IMR-90 (cell line): ENCODE data around the gene C22orf39. TPM values are rescaled to one million over a fixed set of nuclear protein-coding genes. Genes with fewer than 3 reads are reported as not detected.

Source experiments
- ATAC-seq: fragments of 200-7000 bp; cut with Tn5 transposase; 2 replicates; pipeline ENCODE4 v1.9.1; 2020; ENCODE audit warnings: low read depth, mild to moderate bottlenecking, moderate library complexity
- BruUV-seq: library from RNA; stranded (reverse); fragments of 400-500 nt; replicated peaks from 2 replicates; lab custom pipeline; 2021; lab: Mats Ljungman, UMichigan
- CTCF ChIA-PET: fragments of 300-600 bp; formaldehyde crosslinking; extraction: SDS; loops from one replicate; lab custom pipeline; 2021; ENCODE audit warnings: antibody characterized with exemption; lab: Yijun Ruan, JAX
- POLR2A ChIA-PET: fragments of 300-600 bp; sonication (Branson Sonifier 250); formaldehyde crosslinking; loops from one replicate; lab custom pipeline; 2022; ENCODE audit warnings: antibody characterized with exemption; ENCODE audit not compliant: unreplicated experiment; lab: Charles Lee
- DNase-seq: peaks from one replicate; pipeline ENCODE4 v3.0.0; 2013
- H2AFZ ChIP-seq: replicated peaks from 2 replicates; pipeline ENCODE3; 2013; ENCODE audit warnings: low read length, mild to moderate bottlenecking; ENCODE audit not compliant: poor library complexity
- H2AK5ac ChIP-seq: 2 replicates; pipeline ENCODE4 v1.6.1; 2013; ENCODE audit warnings: low read depth, low read length, inconsistent platforms
- H2AK9ac ChIP-seq: replicated peaks from 2 replicates; pipeline ENCODE3; 2013; ENCODE audit warnings: mild to moderate bottlenecking, low read depth, low read length, moderate library complexity; ENCODE audit not compliant: poor library complexity
- H2BK120ac ChIP-seq: 2 replicates; pipeline ENCODE4 v1.6.1; 2013; ENCODE audit warnings: low read depth, low read length, inconsistent platforms
- H2BK15ac ChIP-seq: 3 replicates; pipeline ENCODE4 v1.6.1; 2013; ENCODE audit warnings: low read depth, low read length, inconsistent platforms
- H2BK20ac ChIP-seq: 2 replicates; pipeline ENCODE4 v1.6.1; 2013; ENCODE audit warnings: low read depth, mild to moderate bottlenecking, inconsistent platforms, low read length, moderate library complexity
- H2BK5ac ChIP-seq: 2 replicates; pipeline ENCODE4 v1.6.1; 2013; ENCODE audit warnings: mild to moderate bottlenecking, low read depth, low read length, inconsistent platforms; ENCODE audit not compliant: poor library complexity, severe bottlenecking
- H3K14ac ChIP-seq: replicated peaks from 2 replicates; pipeline ENCODE4 v1.6.1; 2013; ENCODE audit warnings: low read depth, low read length, inconsistent platforms
- H3K18ac ChIP-seq: 2 replicates; pipeline ENCODE4 v1.6.1; 2013; ENCODE audit warnings: low read depth, low read length, control low read depth
- H3K23ac ChIP-seq: 2 replicates; pipeline ENCODE4 v1.6.1; 2013; ENCODE audit warnings: low read depth, low read length, inconsistent platforms
- H3K27ac ChIP-seq: 2 replicates; pipeline ENCODE4 v1.5.1; 2013; ENCODE audit warnings: mild to moderate bottlenecking, control low read depth, low read length; ENCODE audit not compliant: insufficient read depth
- H3K27me3 ChIP-seq: 2 replicates; pipeline ENCODE4 v1.6.1; 2013; ENCODE audit warnings: low read length; ENCODE audit not compliant: control insufficient read depth, insufficient read depth
- H3K36me3 ChIP-seq: 2 replicates; pipeline ENCODE4 v1.6.1; 2013; ENCODE audit warnings: low read length, mixed read lengths; ENCODE audit not compliant: control insufficient read depth, insufficient read depth
- H3K4ac ChIP-seq: 2 replicates; pipeline ENCODE4 v1.6.1; 2013; ENCODE audit warnings: low read depth, low read length, inconsistent platforms
- H3K4me1 ChIP-seq: 2 replicates; pipeline ENCODE4 v1.6.1; 2013; ENCODE audit warnings: low read length, mixed read lengths; ENCODE audit not compliant: control insufficient read depth, insufficient read depth
- H3K4me2 ChIP-seq: 2 replicates; pipeline ENCODE4 v1.6.1; 2013; ENCODE audit warnings: low read depth, mild to moderate bottlenecking, control low read depth, low read length, moderate library complexity
- H3K4me3 ChIP-seq: 2 replicates; pipeline ENCODE4 v1.5.1; 2013; ENCODE audit warnings: low read depth, mild to moderate bottlenecking, control low read depth, low read length, moderate library complexity; ENCODE audit not compliant: insufficient read depth
- H3K56ac ChIP-seq: 2 replicates; pipeline ENCODE4 v1.6.1; 2013; ENCODE audit warnings: low read length, inconsistent platforms; ENCODE audit not compliant: insufficient read depth; ENCODE audit errors: extremely low read depth
- H3K79me1 ChIP-seq, 2 experiments: 2 replicates each; pipeline ENCODE4 v1.6.1; 2013; ENCODE audit warnings: low read length in 2 of 2, inconsistent platforms in 1 of 2, low read depth in 1 of 2
- H3K9ac ChIP-seq: 2 replicates; pipeline ENCODE4 v1.6.1; 2013; ENCODE audit warnings: low read depth, low read length, control low read depth
- H3K9me1 ChIP-seq: 2 replicates; pipeline ENCODE4 v1.6.1; 2013; ENCODE audit warnings: low read length, inconsistent platforms; ENCODE audit not compliant: insufficient read depth
- H3K9me3 ChIP-seq: 2 replicates; pipeline ENCODE4 v1.6.1; 2013; ENCODE audit warnings: low read length; ENCODE audit not compliant: control insufficient read depth, insufficient read depth
- H4K20me1 ChIP-seq: 2 replicates; pipeline ENCODE4 v1.6.1; 2013; ENCODE audit warnings: low read length, inconsistent platforms; ENCODE audit not compliant: insufficient read depth
- H4K5ac ChIP-seq: 2 replicates; pipeline ENCODE4 v1.6.1; 2013; ENCODE audit warnings: mild to moderate bottlenecking, low read depth, low read length, control low read depth
- H4K8ac ChIP-seq, 2 experiments: 2 replicates each; pipeline ENCODE4 v1.6.1; 2013; ENCODE audit warnings: low read depth in 2 of 2, low read length in 2 of 2, control low read depth in 1 of 2, inconsistent platforms in 1 of 2
- H4K91ac ChIP-seq: 2 replicates; pipeline ENCODE4 v1.6.1; 2013; ENCODE audit warnings: low read depth, low read length, inconsistent platforms; ENCODE audit not compliant: insufficient read depth
- CEBPB ChIP-seq: IDR thresholded peaks from 2 replicates; pipeline ENCODE4 v1.6.1; 2012; ENCODE audit warnings: low read depth, low read length, improper control_type of control experiment
- MAZ ChIP-seq: IDR thresholded peaks from 2 replicates; pipeline ENCODE4 v1.6.1; 2012; ENCODE audit warnings: low read depth, mild to moderate bottlenecking, low read length, improper control_type of control experiment, moderate library complexity, borderline replicate concordance
- NFE2L2 ChIP-seq: fragments of 150-350 bp; IDR thresholded peaks from 2 replicates; pipeline ENCODE4 v1.6.1; 2016; ENCODE audit warnings: low read depth, mild to moderate bottlenecking, low read length
- RFX5 ChIP-seq: IDR thresholded peaks from 2 replicates; pipeline ENCODE4 v1.8.0; 2012; ENCODE audit warnings: low read depth, mild to moderate bottlenecking, low read length, moderate library complexity
- WGBS, 2 experiments: methylation state at CpG; one replicate each; pipeline versions ENCODE4 v1.1.5 to v1.1.7; 2013; ENCODE audit warnings: missing lambda C conversion rate in 2 of 2; ENCODE audit not compliant: insufficient read length in 1 of 2; ENCODE audit errors: extremely low coverage in 2 of 2; 5-methylcytosine and 5-hydroxymethylcytosine counted together
- dilution Hi-C: fragments of 300-500 bp; cut with HindIII; formaldehyde crosslinking; loops from one replicate; pipeline ENCODE4 v1.14.3; 2018; ENCODE audit warnings: low sequenced_read_pairs; ENCODE audit not compliant: unreplicated experiment
- in situ Hi-C: fragments of 300-500 bp; cut with MboI; formaldehyde crosslinking; loops from 3 replicates; pipeline ENCODE4 v1.14.3; 2019; ENCODE audit warnings: low sequenced_read_pairs, inconsistent platforms, mixed read lengths
- intact Hi-C: fragments of 100-400 bp; cut with micrococcal nuclease; formaldehyde crosslinking; loops from 2 replicates; pipeline ENCODE4 v1.10.0; 2022
- polyA plus RNA-seq, 3 experiments: library from polyadenylated mRNA; depleted of rRNA; stranded (reverse); fragments of >200 nt; gene quantifications; 2 replicates each; pipeline ENCODE4 v1.2.3, GENCODE V29; 2012; ENCODE audit warnings: low replicate concordance in 1 of 3
- total RNA-seq: library from RNA; depleted of rRNA; stranded (reverse); fragments of >200 nt; gene quantifications from 2 replicates; pipeline ENCODE4 v1.2.3, GENCODE V29; 2012

Gene C22orf39
- total and polyA plus RNA-seq, 2 of the 4 experiments (the other 2 are of a cell fraction): 8.2 to 8.9 TPM

- Histone ChIP-seq H4K91ac (no peak overlapping the region), H2AK9ac (peak overlapping the region; percentile 35), H3K79me1 (peaks cover 6 to 19% of the 10 kb centered on the region in 2 experiments; a peak in 2 of 4 replicates), H3K56ac (no peak overlapping the region), H2AK5ac (peak overlapping the region; percentile 2; the same call in 1 of the 2 replicates), H4K5ac (no peak overlapping the region), H2AFZ (no peak overlapping the region), H3K27ac (no peak overlapping the region), H2BK120ac (no peak overlapping the region), H3K4me2 (no peak overlapping the region), H3K14ac (no peak overlapping the region), H3K36me3 (peaks cover 57% of the 10 kb centered on the region), H3K9me1 (peaks cover 10% of the 10 kb centered on the region), H3K4me1 (peaks cover 4% of the 10 kb centered on the region; the same call in 1 of the 2 replicates), H3K4me3 (no peak overlapping the region), H2BK15ac (no peak overlapping the region), H3K23ac (no peak overlapping the region), H3K27me3 (no peaks in the 10 kb centered on the region), H2BK5ac (no peak overlapping the region), H4K8ac (no peak overlapping the region), H2BK20ac (no peak overlapping the region), H4K20me1 (peaks cover 4% of the 10 kb centered on the region), H3K18ac (no peak overlapping the region), H3K9ac (no peak overlapping the region), H3K9me3 (no peaks in the 10 kb centered on the region), H3K4ac (no peak overlapping the region)
- ChIA-PET CTCF (no interaction called here), POLR2A (no interaction called here)
- WGBS, 2 experiments: no CpG with 5 or more reads among the region's 4 CpGs
- intact Hi-C loops: no loop called here
- dilution Hi-C loops: no loop called here
- no peak for TF ChIP-seq RFX5
- TF ChIP-seq NFE2L2: no peak
- no peak for TF ChIP-seq CEBPB
- TF ChIP-seq MAZ: no peak
- BruUV-seq: no TSS peak
- in situ Hi-C loops: no loop called here
- DNase-seq (peak; percentile 15), ATAC-seq (peak; percentile 60)
Observed at GRCh38 chr22:19455585-19456370, 8.3 kb upstream of the C22orf39 start.
